HUES64 (cell line): ENCODE measurements around the gene TGFB1.
"Not testable (repeated sequence)": the region's sequence is repeated elsewhere in the genome, so short reads cannot be mapped to it uniquely, and the experiment has no call there.

Source experiments
- H3K27ac ChIP-seq: 2 replicates; pipeline ENCODE4 v1.7.0; 2013; ENCODE audit warnings: low read depth, low read length, inconsistent platforms
- H3K27me3 ChIP-seq: 2 replicates; pipeline ENCODE4 v1.6.1; 2013; ENCODE audit warnings: mild to moderate bottlenecking, low read length; ENCODE audit not compliant: insufficient read depth
- H3K36me3 ChIP-seq: 2 replicates; pipeline ENCODE4 v1.6.1; 2013; ENCODE audit warnings: mild to moderate bottlenecking, low read length; ENCODE audit not compliant: insufficient read depth
- H3K4me1 ChIP-seq: 2 replicates; pipeline ENCODE4 v1.6.1; 2013; ENCODE audit warnings: mild to moderate bottlenecking, low read length, moderate library complexity; ENCODE audit not compliant: insufficient read depth
- H3K4me3 ChIP-seq: 2 replicates; pipeline ENCODE4 v1.5.1; 2013; ENCODE audit warnings: mild to moderate bottlenecking, low read length, moderate library complexity
- H3K9ac ChIP-seq: 2 replicates; pipeline ENCODE4 v1.6.1; 2013; ENCODE audit warnings: mild to moderate bottlenecking, low read depth, low read length
- H3K9me3 ChIP-seq: 2 replicates; pipeline ENCODE4 v1.6.1; 2013; ENCODE audit warnings: low read depth, low read length; ENCODE audit not compliant: insufficient read depth
- WGBS: fragments of 150-250, 120-280 bp; methylation state at CpG from one replicate; pipeline ENCODE4 v1.1.7; 2013; ENCODE audit warnings: missing lambda C conversion rate; 5-methylcytosine and 5-hydroxymethylcytosine counted together

Gene TGFB1

GRCh38 chr19:41298348-41298964, 55.3 kb downstream of the TGFB1 start:
- Histone ChIP-seq H3K27me3 (no peaks in the 10 kb centered on the region), H3K9ac (no peak overlapping the region), H3K36me3 (peaks cover 100% of the 10 kb centered on the region), H3K4me1 (no peaks in the 10 kb centered on the region), H3K9me3 (no peaks in the 10 kb centered on the region), H3K4me3 (no peak overlapping the region), H3K27ac (peak overlapping the region; percentile 28; the same call in 1 of the 2 replicates)
- WGBS: 77% methylated on average over 3 of the region's 4 CpGs

GRCh38 chr19:41297628-41298347, 55.9 kb downstream of the TGFB1 start:
- no peak overlapping the region for H3K9ac ChIP-seq
- H3K9me3 ChIP-seq: no peaks in the 10 kb centered on the region
- H3K27ac ChIP-seq: peak overlapping the region; percentile 28
- no peaks in the 10 kb centered on the region for H3K4me1 ChIP-seq
- H3K36me3 ChIP-seq: peaks cover 100% of the 10 kb centered on the region
- H3K27me3 ChIP-seq: no peaks in the 10 kb centered on the region
- 93% methylated on average over 7 of the region's 7 CpGs for WGBS
- no peak overlapping the region for H3K4me3 ChIP-seq

- H3K9me3 ChIP-seq: no peaks in the 10 kb centered on the region
- H3K27ac ChIP-seq: no peak overlapping the region
- WGBS: 96% methylated on average over 2 of the region's 2 CpGs
- H3K27me3 ChIP-seq: no peaks in the 10 kb centered on the region
- no peak overlapping the region for H3K4me3 ChIP-seq
- H3K4me1 ChIP-seq: no peaks in the 10 kb centered on the region
- no peak overlapping the region for H3K9ac ChIP-seq
- H3K36me3 ChIP-seq: peaks cover 100% of the 10 kb centered on the region
Measured at GRCh38 chr19:41296433-41296871, 57.3 kb downstream of the TGFB1 start.

- 90% methylated on average over 6 of the region's 6 CpGs for WGBS
- Histone ChIP-seq H3K9ac (no peak overlapping the region), H3K9me3 (no peaks in the 10 kb centered on the region), H3K27me3 (no peaks in the 10 kb centered on the region), H3K4me3 (no peak overlapping the region), H3K36me3 (peaks cover 99% of the 10 kb centered on the region), H3K4me1 (no peaks in the 10 kb centered on the region), H3K27ac (no peak overlapping the region)
Measured at GRCh38 chr19:41295499-41295898, 58.2 kb downstream of the TGFB1 start.

GRCh38 chr19:41294393-41294792, 59.3 kb downstream of the TGFB1 start:
- Histone ChIP-seq H3K9me3 (no peaks in the 10 kb centered on the region), H3K9ac (no peak overlapping the region), H3K4me1 (peaks cover under 1% of the 10 kb centered on the region), H3K36me3 (peaks cover 99% of the 10 kb centered on the region), H3K27ac (no peak overlapping the region), H3K4me3 (no peak overlapping the region), H3K27me3 (no peaks in the 10 kb centered on the region)
- 97% methylated on average over 10 of the region's 10 CpGs for WGBS

GRCh38 chr19:41289814-41290213, 63.9 kb downstream of the TGFB1 start:
- Histone ChIP-seq H3K36me3 (peaks cover 97% of the 10 kb centered on the region), H3K4me1 (peaks cover 11% of the 10 kb centered on the region)
- H3K9me3 ChIP-seq, H3K27ac ChIP-seq, H3K9ac ChIP-seq, H3K4me3 ChIP-seq, H3K27me3 ChIP-seq: not testable (repeated sequence)
- WGBS: 96% methylated on average over 8 of the region's 8 CpGs

- peak overlapping the region; percentile 51; the same call in 1 of the 2 replicates for H3K27ac ChIP-seq
- H3K36me3 ChIP-seq: peaks cover 97% of the 10 kb centered on the region
- peaks cover 11% of the 10 kb centered on the region for H3K4me1 ChIP-seq
- H3K9me3 ChIP-seq: no peaks in the 10 kb centered on the region
- no peak overlapping the region for H3K9ac ChIP-seq
- H3K4me3 ChIP-seq: no peak overlapping the region
- no peaks in the 10 kb centered on the region for H3K27me3 ChIP-seq
- WGBS: 91% methylated on average over 2 of the region's 3 CpGs
Measured at GRCh38 chr19:41288673-41289530, 64.8 kb downstream of the TGFB1 start.
